ENCODE data around the gene SPDYE11.
"Not testable (repeated sequence)": the region's sequence is repeated elsewhere in the genome, so short reads cannot be mapped to it uniquely, and the experiment has no call there.

SPDYE11 gene, protein sequence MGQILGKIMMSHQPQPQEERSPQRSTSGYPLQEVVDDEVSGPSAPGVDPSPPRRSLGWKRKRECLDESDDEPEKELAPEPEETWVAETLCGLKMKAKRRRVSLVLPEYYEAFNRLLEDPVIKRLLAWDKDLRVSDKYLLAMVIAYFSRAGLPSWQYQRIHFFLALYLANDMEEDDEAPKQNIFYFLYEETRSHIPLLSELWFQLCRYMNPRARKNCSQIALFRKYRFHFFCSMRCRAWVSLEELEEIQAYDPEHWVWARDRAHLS

DNA sequence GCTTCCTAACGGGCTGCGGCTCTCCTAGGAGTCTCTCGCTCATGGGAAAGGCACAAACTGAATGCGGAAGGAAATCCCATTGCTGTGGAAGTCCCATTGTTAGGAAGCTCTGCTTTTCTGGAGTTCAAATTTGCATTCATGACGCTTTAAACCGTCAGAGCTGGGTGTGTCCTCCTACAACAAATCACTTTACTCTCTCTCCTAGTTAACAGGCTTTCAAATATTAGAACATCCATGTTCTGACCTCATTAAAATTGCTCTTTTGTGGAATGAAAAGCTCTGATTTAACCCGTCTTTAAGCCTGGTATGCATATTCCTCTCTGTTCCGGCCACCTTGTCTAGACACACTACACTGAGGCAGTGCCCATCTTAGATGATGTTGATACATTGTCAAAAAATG lies at the start of gene SPDYE11:
SPDYE11 (minus strand) TSS at position 101 of the 400 bp plus-strand sequence. CDS start 1,800 bp downstream, outside the sequence.
- not testable (repeated sequence) for DNase-seq

DNA sequence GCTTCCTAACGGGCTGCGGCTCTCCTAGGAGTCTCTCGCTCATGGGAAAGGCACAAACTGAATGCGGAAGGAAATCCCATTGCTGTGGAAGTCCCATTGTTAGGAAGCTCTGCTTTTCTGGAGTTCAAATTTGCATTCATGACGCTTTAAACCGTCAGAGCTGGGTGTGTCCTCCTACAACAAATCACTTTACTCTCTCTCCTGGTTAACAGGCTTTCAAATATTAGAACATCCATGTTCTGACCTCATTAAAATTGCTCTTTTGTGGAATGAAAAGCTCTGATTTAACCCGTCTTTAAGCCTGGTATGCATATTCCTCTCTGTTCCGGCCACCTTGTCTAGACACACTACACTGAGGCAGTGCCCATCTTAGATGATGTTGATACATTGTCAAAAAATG lies 28.2 kb upstream of the SPDYE11 start, which contains the start of gene SPDYE9:
SPDYE9 (minus strand) TSS at position 101 of the 400 bp plus-strand sequence. CDS start 1,800 bp downstream, outside the sequence.
- DNase-seq, result not testable (repeated sequence)

DNA sequence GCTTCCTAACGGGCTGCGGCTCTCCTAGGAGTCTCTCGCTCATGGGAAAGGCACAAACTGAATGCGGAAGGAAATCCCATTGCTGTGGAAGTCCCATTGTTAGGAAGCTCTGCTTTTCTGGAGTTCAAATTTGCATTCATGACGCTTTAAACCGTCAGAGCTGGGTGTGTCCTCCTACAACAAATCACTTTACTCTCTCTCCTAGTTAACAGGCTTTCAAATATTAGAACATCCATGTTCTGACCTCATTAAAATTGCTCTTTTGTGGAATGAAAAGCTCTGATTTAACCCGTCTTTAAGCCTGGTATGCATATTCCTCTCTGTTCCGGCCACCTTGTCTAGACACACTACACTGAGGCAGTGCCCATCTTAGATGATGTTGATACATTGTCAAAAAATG lies 28.0 kb downstream of the SPDYE11 start, which contains the start of gene SPDYE8:
SPDYE8 (minus strand) TSS at position 101 of the 400 bp plus-strand sequence. CDS start 1,800 bp downstream, outside the sequence.
- not testable (repeated sequence) for DNase-seq

DNA sequence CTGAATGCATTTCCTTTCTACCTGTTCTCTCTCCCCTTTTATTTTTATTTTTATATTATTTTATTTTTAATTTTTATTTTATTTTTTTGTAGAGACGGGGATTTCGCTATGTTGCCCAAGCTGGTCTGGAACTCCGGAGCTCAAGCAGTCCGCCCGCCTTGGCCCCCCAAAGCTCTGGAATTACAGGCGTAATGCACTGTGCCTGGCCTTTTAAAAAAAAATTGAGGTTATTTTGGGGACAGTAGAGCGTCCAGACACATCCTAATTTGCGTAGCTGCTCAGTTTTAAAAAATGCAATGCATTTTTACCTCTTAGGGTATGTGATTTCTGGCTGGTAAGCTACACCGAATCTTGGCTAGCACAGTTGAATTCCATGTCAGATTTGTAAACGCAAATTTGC lies 51.2 kb downstream of the SPDYE11 start:
- not testable (repeated sequence) for DNase-seq

DNA sequence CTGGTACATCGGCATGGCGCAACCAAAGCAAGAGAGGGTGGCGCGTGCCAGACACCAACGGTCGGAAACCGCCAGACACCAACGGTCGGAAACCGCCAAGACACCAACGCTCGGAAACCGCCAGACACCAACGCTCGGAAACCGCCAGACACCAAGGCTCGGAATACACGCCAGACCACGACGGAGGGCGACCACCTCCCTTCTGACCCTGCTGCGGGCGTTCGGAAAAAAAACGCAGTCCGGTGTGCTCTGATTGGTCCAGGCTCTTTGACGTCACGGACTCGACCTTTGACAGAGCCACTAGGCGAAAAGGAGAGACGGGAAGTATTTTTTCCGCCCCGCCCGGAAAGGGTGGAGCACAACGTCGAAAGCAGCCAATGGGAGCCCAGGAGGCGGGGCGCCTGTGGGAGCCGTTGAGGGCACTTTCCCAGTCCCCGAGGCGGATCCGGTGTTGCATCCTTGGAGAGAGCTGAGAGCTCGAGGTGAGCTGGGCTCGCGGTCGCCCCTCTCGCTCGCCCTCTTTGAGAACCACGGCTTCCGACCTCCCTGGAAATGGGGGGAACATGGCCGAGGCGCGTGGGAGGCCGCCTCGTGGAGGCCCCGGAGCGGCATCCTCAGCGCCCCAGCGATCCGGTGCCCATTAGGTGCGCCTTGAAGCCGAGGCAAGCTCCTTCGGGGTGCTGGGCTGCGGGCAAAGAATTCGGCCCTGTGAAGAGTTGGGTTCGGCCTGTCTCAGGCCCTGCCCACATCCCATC lies 51.8 kb downstream of the SPDYE11 start:
- not testable (repeated sequence) for DNase-seq

DNA sequence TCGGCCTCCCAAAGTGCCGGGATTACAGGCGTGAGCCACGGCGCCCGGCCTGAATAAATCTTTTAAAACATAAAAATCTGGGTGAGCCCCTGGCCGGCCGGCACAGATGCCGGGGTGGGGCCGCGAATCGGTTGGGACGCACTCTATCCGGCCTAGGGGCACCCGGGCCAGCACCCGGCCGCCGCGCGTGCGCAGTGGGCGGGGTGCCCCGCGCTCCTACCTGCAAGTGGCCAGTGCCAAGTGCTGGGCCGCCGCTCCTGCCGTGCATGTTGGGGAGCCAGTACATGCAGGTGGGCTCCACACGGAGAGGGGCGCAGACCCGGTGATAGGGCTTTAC lies 52.4 kb downstream of the SPDYE11 start:
- not testable (repeated sequence) for DNase-seq

DNA sequence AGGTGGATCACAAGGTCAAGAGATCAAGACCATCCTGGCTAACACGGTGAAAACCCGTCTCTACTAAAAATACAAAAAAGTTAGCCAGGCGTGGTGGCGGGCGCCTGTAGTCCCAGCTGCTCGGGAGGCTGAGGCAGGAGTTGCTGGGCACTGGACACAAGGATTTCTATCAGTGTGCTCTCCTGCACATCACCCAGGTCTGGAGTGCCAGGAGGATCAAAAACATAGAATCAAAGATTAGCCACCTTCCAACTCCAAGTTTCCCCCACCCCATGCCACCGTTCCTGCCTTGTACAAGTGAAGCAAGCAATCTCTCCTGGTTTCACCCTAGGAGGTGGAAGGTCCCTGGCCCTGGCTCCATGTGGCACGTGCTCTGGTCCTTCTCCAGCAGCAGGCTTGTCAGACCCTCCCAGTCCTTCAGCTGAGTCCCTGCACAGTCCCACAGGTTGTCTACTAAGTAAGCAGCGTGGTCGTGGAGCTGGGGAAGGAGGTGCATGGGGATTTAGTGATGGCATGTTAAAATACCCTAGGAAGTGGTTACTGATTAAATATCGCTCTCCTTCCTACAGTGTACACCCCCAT lies 59.7 kb downstream of the SPDYE11 start:
- DNase-seq, result not testable (repeated sequence)

All from NK-92 treated with Interleukin-12 subunit alpha and Interleukin-12 subunit beta, amount 100 ng/mL, for 24 hours (cell line).